ENCODE measurements around the gene RFESD.
"Not testable (repeated sequence)": the region's sequence is repeated elsewhere in the genome, so short reads cannot be mapped to it uniquely, and the experiment has no call there.

The RFESD gene

DNA sequence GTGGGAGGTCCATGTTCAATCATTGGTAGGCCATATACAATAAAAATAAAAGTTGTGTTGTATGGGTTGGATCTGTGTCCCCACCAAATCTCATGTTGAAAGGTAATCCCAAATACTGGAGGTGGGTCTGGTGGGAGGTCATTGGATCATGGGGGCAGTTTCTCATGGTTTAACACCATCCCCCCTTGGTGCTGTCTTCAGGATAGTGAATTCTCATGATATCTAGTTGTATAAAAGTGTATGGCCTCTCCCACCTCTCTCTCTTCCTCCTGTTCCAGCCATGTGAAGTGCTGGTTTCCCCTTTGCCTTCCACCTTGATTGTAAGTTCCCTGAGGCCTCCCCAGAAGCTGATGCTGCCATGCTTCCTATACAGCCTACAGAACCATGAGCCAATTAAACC, 21.1 kb downstream of the RFESD start:
- no peak for DNase-seq

GRCh38 chr5:95668216-95668615, 21.6 kb downstream of the RFESD start:
- DNase-seq = no peak

DNA sequence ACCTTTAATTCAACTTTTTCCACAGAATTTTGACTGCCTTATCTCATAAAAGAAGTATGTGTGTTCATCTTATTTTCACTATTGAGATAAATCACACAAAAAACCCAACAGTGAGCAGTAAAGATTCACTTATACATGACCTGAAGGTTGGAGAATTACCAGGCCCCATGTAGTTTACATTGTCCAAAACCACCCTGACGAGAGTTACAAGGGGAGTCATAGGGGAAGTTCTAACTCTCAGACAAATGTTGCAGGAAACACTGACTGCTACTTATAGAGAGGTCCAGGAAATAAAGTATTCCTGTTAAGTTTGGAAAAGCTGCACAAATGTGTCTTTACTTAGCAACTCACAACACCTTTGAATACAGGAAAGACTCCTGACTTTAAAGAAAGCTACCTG, 22.2 kb downstream of the RFESD start:
- DNase-seq = no peak

GRCh38 chr5:95669540-95669939, 23.0 kb downstream of the RFESD start:
- DNase-seq = no peak

GRCh38 chr5:95669985-95670384, 23.4 kb downstream of the RFESD start:
- no peak for DNase-seq

DNA sequence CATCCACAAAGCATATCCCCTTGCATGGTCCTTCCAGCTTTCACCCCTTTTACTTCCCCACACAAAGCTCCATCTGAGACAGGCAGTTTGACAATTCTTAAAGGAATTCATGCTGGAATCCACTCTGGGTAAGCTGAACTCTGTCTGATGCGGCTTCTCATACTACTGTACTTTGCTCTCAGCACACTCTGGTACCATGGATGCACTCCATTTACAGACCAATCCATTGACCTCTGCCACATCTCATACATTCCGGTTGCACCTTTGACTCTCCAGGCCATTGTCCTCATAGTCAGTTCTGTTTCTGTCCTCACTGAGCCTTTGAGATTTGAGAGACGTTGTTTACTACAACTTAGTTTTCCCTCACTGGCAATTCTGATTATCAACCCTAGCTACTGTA, 24.0 kb downstream of the RFESD start:
- no peak for DNase-seq

- DNase-seq = no peak
Observed at GRCh38 chr5:95671826-95672225, 25.2 kb downstream of the RFESD start.

DNA sequence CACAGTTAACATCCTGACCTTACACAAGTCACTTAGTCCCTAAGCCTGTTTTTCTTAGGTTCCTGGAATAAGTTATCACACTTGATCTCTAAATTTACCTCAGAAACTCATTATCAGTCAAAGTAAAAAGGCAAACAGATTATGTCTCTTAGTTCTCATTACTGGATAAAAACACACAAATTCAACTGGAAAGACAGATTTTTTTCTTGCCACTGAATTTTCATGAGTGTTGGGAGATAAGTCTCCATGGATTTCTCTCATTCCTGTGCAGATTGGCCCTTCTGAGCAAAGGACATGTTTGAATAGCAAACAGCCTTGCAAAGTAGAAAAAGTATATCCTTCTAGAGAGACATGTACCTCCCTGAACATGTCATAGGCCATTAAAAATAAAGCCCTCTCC, 26.1 kb downstream of the RFESD start:
- DNase-seq = no peak

DNA sequence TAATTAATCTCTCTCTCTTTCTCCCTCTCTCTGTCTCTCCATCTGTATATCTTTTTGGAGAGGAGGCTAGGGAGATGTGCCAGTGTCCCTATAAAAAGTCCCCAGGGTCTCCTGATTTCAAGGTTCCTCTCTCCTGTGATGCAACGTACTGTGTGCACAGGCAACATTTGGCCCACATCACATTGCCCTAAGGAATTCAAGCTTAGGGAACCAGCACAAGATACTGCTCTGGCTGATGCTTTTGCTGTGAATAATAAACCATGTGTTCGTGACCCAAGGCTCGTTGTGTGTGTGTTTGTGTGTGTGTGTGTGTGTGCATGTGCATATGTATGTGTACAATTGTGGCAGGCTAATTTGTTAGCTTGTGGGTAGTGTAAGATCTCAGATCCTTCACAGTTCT, 26.5 kb downstream of the RFESD start:
- no peak for DNase-seq

GRCh38 chr5:95682891-95683290, 36.3 kb downstream of the RFESD start, which contains the start of gene SPATA9:
SPATA9 (minus strand) TSS chr5:95682991; CDS start chr5:95682854, 137 bp downstream.
- DNase-seq = no peak

DNA sequence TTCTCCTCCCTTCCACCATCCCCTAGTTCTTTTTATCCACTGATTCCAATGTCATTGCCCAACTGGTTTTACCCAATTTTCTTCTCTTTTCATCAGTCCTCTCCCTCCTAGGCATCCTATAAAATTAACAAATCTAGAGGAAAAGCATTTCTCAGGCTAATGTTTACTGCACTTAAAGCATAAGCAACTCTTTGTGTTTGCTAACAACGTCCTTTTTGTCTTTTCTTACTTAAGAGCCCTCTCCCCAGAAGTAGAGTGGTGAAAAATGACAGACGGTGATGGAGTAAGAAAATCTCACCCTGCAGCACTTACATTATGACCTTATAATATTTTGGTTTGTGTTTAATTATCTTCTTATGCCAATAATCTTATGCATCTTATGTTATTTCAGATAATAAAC, 37.8 kb downstream of the RFESD start:
- no peak for DNase-seq

- DNase-seq = no peak
Observed at GRCh38 chr5:95686651-95687050, 40.1 kb downstream of the RFESD start.

DNA sequence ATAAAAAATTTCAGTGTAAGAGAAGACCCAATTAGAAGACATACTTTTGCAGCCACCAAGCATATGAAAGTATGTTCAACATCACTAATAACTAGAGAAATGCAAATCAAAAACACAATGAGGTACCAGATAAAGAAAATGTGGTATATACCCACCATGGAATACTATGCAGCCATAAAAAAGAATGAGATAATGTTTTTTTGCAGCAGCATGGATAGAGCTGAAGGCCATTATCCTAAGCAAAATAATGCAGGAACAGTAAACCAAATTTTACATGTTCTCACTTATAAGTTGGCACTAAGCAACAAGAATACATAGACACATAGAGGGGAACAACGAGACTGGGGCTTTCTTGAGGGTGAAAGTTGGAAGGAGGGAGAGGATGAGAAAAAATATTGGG, 43.1 kb downstream of the RFESD start:
- no peak for DNase-seq

DNA sequence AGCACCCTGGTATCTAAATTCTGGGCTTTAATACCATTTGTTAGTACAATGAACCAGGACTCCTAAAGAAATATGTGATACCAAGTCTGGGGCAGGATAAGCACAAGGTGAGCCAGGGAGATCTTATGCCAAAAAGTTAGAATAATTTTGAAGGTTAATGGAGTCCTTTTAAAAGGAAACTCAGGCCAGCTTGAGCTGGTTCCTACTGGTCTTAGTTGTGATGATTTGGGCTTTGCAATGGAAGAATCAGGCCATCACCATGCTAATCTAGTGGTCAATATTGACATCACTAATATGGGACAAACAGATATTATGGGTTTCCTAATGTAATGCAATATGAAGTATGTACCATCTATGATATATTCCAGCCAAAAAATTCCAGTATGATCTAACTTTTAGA, 43.8 kb downstream of the RFESD start:
- no peak for DNase-seq

DNA sequence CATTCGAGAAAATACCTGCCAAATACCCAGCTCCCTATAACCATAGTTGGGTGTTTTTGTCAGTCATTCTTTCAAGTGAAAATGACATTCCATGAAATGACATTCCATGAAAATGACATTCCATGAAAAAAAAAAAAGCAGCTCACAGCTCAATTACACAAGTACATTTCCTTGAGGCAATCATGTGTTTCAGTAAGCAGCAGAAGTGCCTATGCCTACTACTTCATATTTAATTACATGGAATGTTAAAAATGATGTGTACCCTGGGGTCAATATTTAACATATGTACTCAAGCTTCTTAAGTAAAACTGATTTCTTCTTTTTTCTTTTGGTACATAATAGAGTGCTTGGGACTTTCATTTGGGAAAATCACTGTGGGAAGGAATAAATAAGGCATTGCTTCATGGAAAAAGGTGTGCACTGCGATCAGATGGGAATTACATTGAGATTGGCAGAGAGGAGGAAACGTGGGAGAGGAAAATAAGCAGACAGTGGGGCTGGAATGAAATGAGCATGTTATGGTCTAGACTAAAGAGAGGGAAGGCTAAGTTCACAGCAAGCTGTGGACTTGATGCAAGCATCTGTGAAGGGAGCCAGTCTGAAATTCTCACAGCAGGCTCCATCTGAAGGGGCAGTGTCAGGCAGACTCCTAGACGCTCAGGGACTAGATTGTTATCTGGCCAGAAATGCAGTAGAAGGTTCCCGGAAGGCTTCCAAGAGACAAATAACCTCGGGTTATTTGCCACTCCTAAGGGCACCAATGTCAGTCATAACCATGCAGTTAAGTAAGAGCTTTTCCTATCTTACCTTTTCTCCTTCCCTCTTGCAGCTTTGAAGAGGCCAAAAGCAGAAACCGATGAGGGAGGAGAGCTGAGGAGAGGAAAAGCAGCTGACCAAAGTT, 51.5 kb downstream of the RFESD start:
- DNase-seq = peak; percentile 25

DNA sequence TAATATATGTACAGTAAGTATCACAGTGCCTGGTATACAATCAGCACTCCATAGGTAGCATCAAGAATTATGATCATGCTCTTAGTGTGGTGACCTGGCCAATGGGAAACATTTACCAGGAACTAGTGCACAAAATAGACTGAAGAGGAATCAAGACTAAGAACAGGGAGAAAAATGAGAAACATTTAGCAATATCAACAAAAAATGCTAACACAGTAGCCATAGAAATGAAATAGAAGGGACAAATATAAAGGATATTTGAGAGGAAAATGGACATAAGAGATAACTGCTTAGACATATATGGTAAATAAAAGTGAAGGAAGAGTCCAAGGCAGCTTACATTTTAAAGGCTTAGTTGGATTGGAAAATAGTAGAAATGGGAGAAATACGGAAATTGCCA, 52.8 kb downstream of the RFESD start:
- DNase-seq = no peak

DNA sequence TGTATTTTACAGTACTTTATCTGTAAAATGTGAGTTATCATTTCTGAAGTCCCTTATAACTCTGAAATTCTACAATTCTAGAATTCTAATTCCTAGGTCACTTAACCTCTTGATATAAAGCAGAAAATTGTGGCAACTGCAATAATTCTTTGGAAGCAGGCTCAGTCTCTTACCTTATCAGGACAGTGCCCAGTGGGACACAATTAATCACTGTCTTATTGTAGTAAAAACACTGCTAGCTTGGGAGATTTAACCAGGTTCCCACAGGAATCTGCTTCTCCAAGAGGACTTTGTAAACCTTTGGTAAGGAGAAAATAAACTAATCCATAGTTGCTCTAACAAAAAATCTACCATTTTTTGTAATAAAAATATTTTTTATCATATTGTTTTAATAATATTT, 54.5 kb downstream of the RFESD start:
- no peak for DNase-seq

GRCh38 chr5:95704150-95704549, 57.6 kb downstream of the RFESD start:
- no peak for DNase-seq

DNA sequence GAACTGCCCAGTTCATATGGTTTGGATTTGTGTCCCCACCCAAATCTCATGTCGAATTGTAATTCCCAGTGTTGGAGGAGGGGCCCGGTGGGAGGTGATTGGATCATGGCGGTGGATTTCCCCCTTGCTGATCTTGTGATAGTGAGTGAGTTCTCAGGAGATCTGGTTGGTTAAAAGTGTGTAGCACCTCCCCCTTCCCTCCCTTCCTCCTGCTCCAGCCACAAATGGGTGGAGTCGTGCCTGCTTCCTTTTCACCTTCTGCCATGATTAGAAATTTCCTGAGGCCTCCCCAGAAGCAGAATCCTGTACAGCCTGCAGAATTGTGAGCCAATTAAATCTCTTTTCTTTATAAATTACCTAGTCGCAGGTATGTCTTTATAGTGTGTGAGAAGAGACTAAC, 59.6 kb downstream of the RFESD start:
- DNase-seq = not testable (repeated sequence)

- DNase-seq = no peak
Observed at GRCh38 chr5:95707055-95707454, 60.5 kb downstream of the RFESD start.

All from DMS79 (cell line).